Body of pancreas (tissue), 4 donors: ENCODE measurements around the gene COL4A2. TPM values are rescaled to one million over a fixed set of nuclear protein-coding genes. Genes with fewer than 3 reads are reported as not detected.

Experiments
- ATAC-seq: fragments of 150-250 bp; one replicate; pipeline ENCODE4 v1.9.1; 2016
- DNase-seq, 4 donors: peaks; one replicate each; pipeline ENCODE4 v3.0.0-alpha.2; 2019
- H3K27ac ChIP-seq, 4 donors: fragments of 200-600 bp; sonication (generic); 1 replicate in 3 of 4; 2 replicates in 1 of 4; pipeline versions ENCODE4 v1.5.1 to v1.6.1; 2016 to 2019; ENCODE audit warnings: mild to moderate bottlenecking in 1 of 4, mixed read lengths in 1 of 4, moderate library complexity in 1 of 4
- H3K27me3 ChIP-seq, 2 donors: fragments of 200-600 bp; sonication (generic); one replicate each; pipeline ENCODE4 v1.6.0; 2016; ENCODE audit warnings: mild to moderate bottlenecking in 1 of 2
- H3K36me3 ChIP-seq, 2 donors: fragments of 200-600 bp; sonication (generic); replicated peaks in 1 of 2; 2 replicates each; pipeline ENCODE4 v1.5.1; 2016; ENCODE audit warnings: low read depth in 2 of 2; ENCODE audit not compliant: insufficient read depth in 1 of 2
- H3K4me1 ChIP-seq: fragments of 200-600 bp; sonication (generic); one replicate; pipeline ENCODE4 v1.6.0; 2016
- H3K4me3 ChIP-seq, 2 donors: fragments of 200-600 bp; sonication (generic); 1 replicate in 1 of 2; 2 replicates in 1 of 2; pipeline ENCODE4 v1.5.1; 2016 to 2019
- H3K9me3 ChIP-seq, 3 donors: fragments of 200-600 bp; sonication (generic); 1 replicate in 2 of 3; 2 replicates in 1 of 3; pipeline ENCODE4 v1.5.1; 2016
- CTCF ChIP-seq, 7 experiments: fragments of 450-650 bp in 4 of 7; fragments of 200-600 bp in 3 of 7; sonication (generic) in 3 of 7; IDR thresholded peaks; one replicate each; pipeline ENCODE4 v1.5.1; 2016 to 2019; ENCODE audit warnings: antibody characterized with exemption in 7 of 7
- POLR2A ChIP-seq, 3 donors: fragments of 450-650 bp; IDR thresholded peaks; one replicate each; pipeline ENCODE4 v1.6.1; 2016; ENCODE audit warnings: antibody characterized with exemption in 3 of 3, mild to moderate bottlenecking in 2 of 3
- WGBS, 2 donors: methylation state at CpG; one replicate each; pipeline ENCODE4 v1.1.5; 2017; 5-methylcytosine and 5-hydroxymethylcytosine counted together
- intact Hi-C: fragments of 100-400 bp; cut with DNase I; formaldehyde crosslinking; loops from one replicate; pipeline ENCODE4 v1.15.1; 2023
- total RNA-seq, 2 donors: library from RNA; depleted of rRNA; stranded (reverse); fragments of >200 nt; gene quantifications; one replicate each; pipeline ENCODE4 v1.1.0, GENCODE V29; 2016

Gene COL4A2
- total RNA-seq, 2 donors from 2014 or later, result 69.3 to 230 TPM

GRCh38 chr13:110505594-110505993, 198.5 kb downstream of the COL4A2 start:
- Histone ChIP-seq H3K27me3 (no peaks in the 10 kb centered on the region), H3K4me1 (peaks cover 33% of the 10 kb centered on the region), H3K4me3 (no peak overlapping the region), H3K9me3 (no peaks in the 10 kb centered on the region), H3K36me3 (no peaks in the 10 kb centered on the region), H3K27ac (peak overlapping the region in 2 of 4 donors; percentile 30 to 87)
- TF ChIP-seq POLR2A (IDR thresholded peaks at IDR 0.05) (no peak), CTCF (IDR thresholded peaks at IDR 0.05) (no peak)
- intact Hi-C loops, result no loop called here
- no peak for ATAC-seq
- WGBS, 2 donors, result 92 to 95% methylated on average over 10 of the region's 10 CpGs
- DNase-seq, result no peak

- peak overlapping the region; percentile 87 to 96 (median 90) for H3K27ac ChIP-seq
- TF ChIP-seq CTCF (IDR thresholded peaks at IDR 0.05) (no peak), POLR2A (IDR thresholded peaks at IDR 0.05) (no peak)
- intact Hi-C loops, result no loop called here
- WGBS, 2 donors, result 39 to 43% methylated on average over 9 to 18 of the region's 18 CpGs
- H3K4me1 ChIP-seq, result peaks cover 33% of the 10 kb centered on the region
- DNase-seq, result peak in 2 of 4 donors; percentile 32 to 37
- H3K9me3 ChIP-seq, result no peaks in the 10 kb centered on the region
- H3K27me3 ChIP-seq, result no peaks in the 10 kb centered on the region
- H3K4me3 ChIP-seq, result no peak overlapping the region
- no peak for ATAC-seq
- H3K36me3 ChIP-seq, result no peaks in the 10 kb centered on the region
These were observed 199.3 kb downstream of the COL4A2 start for GRCh38 chr13:110506396-110506795.

- peaks cover 33% of the 10 kb centered on the region for H3K4me1 ChIP-seq
- no peaks in the 10 kb centered on the region for H3K27me3 ChIP-seq
- H3K9me3 ChIP-seq, result no peaks in the 10 kb centered on the region
- no peak overlapping the region for H3K4me3 ChIP-seq
- peak in 1 of 7 experiments; percentile 17 for TF ChIP-seq CTCF (IDR thresholded peaks at IDR 0.05)
- TF ChIP-seq POLR2A (IDR thresholded peaks at IDR 0.05), result peak in 2 of 3 donors; percentile 39 to 41
- DNase-seq (peak; percentile 93 to 95 (median 94)), ATAC-seq (peak; percentile 90)
- H3K27ac ChIP-seq, result peak overlapping the region; percentile 87 to 96 (median 90)
- intact Hi-C loops, result no loop called here
- WGBS, 2 donors, result 14 to 18% methylated on average over 17 of the region's 17 CpGs
- no peaks in the 10 kb centered on the region for H3K36me3 ChIP-seq
These were observed 199.9 kb downstream of the COL4A2 start for GRCh38 chr13:110506859-110507566.

- no peaks in the 10 kb centered on the region for H3K27me3 ChIP-seq
- intact Hi-C loops, result no loop called here
- 32 to 43% methylated on average over 19 to 23 of the region's 23 CpGs for WGBS, 2 donors
- DNase-seq (peak; percentile 85 to 93 (median 90)), ATAC-seq (peak; percentile 86)
- no peak overlapping the region for H3K4me3 ChIP-seq
- peak overlapping the region; percentile 87 to 96 (median 90) for H3K27ac ChIP-seq
- H3K4me1 ChIP-seq, result peaks cover 33% of the 10 kb centered on the region
- TF ChIP-seq POLR2A (IDR thresholded peaks at IDR 0.05) (peak in 2 of 3 donors; percentile 22 to 35), CTCF (IDR thresholded peaks at IDR 0.05) (peak; percentile 31 to 84 (median 73))
- H3K36me3 ChIP-seq, result no peaks in the 10 kb centered on the region
- H3K9me3 ChIP-seq, result no peaks in the 10 kb centered on the region
These were observed 200.7 kb downstream of the COL4A2 start for GRCh38 chr13:110507678-110508381.
